Body of pancreas (tissue), 4 donors: Measurements from ENCODE around the gene AKAP7. TPM values are rescaled to one million over a fixed set of nuclear protein-coding genes. Genes with fewer than 3 reads are reported as not detected.
"Not testable (repeated sequence)": the region's sequence is repeated elsewhere in the genome, so short reads cannot be mapped to it uniquely, and the experiment has no call there.

Source experiments
- ATAC-seq: fragments of 150-250 bp; one replicate; pipeline ENCODE4 v1.9.1; 2016
- DNase-seq, 4 donors: peaks; one replicate each; pipeline ENCODE4 v3.0.0-alpha.2; 2019
- H3K27ac ChIP-seq, 4 donors: fragments of 200-600 bp; sonication (generic); 1 replicate in 3 of 4; 2 replicates in 1 of 4; pipeline versions ENCODE4 v1.5.1 to v1.6.1; 2016 to 2019; ENCODE audit warnings: mild to moderate bottlenecking in 1 of 4, mixed read lengths in 1 of 4, moderate library complexity in 1 of 4
- H3K27me3 ChIP-seq, 2 donors: fragments of 200-600 bp; sonication (generic); one replicate each; pipeline ENCODE4 v1.6.0; 2016; ENCODE audit warnings: mild to moderate bottlenecking in 1 of 2
- H3K36me3 ChIP-seq, 2 donors: fragments of 200-600 bp; sonication (generic); replicated peaks in 1 of 2; 2 replicates each; pipeline ENCODE4 v1.5.1; 2016; ENCODE audit warnings: low read depth in 2 of 2; ENCODE audit not compliant: insufficient read depth in 1 of 2
- H3K4me1 ChIP-seq: fragments of 200-600 bp; sonication (generic); one replicate; pipeline ENCODE4 v1.6.0; 2016
- H3K4me3 ChIP-seq, 2 donors: fragments of 200-600 bp; sonication (generic); 1 replicate in 1 of 2; 2 replicates in 1 of 2; pipeline ENCODE4 v1.5.1; 2016 to 2019
- H3K9me3 ChIP-seq, 3 donors: fragments of 200-600 bp; sonication (generic); 1 replicate in 2 of 3; 2 replicates in 1 of 3; pipeline ENCODE4 v1.5.1; 2016
- POLR2A ChIP-seq, 3 donors: fragments of 450-650 bp; IDR thresholded peaks; one replicate each; pipeline ENCODE4 v1.6.1; 2016; ENCODE audit warnings: antibody characterized with exemption in 3 of 3, mild to moderate bottlenecking in 2 of 3
- WGBS, 2 donors: methylation state at CpG; one replicate each; pipeline ENCODE4 v1.1.5; 2017; 5-methylcytosine and 5-hydroxymethylcytosine counted together
- intact Hi-C: fragments of 100-400 bp; cut with DNase I; formaldehyde crosslinking; loops from one replicate; pipeline ENCODE4 v1.15.1; 2023
- total RNA-seq, 2 donors: library from RNA; depleted of rRNA; stranded (reverse); fragments of >200 nt; gene quantifications; one replicate each; pipeline ENCODE4 v1.1.0, GENCODE V29; 2016
- TF ChIP-seq, protein P1 (sequence below), 7 experiments: fragments of 450-650 bp in 4 of 7; fragments of 200-600 bp in 3 of 7; sonication (generic) in 3 of 7; IDR thresholded peaks; one replicate each; pipeline ENCODE4 v1.5.1; 2016 to 2019; ENCODE audit warnings: antibody characterized with exemption in 7 of 7

The AKAP7 gene
- total RNA-seq, 2 donors from 2014 or later: 57.6 to 66.9 TPM

DNA sequence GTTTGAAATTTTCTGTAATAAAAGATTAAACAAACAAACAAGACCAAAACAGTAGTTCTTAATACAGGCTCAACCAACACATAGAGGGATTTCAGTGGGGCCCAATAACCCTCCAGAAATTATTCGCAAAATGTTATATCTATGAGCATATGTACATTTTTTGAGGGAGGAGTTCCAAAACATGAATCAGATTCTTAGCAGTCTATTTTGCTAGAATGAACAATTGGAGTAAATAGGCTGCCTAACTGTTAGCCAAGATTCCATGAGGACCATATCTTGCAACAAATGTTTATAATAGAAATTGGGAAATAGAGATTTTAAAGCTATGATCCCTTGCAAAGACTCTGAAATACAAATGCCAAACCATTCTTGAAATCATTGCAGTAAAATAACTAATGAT lies 186.3 kb downstream of the AKAP7 start:
- H3K9me3 ChIP-seq: no peaks in the 10 kb centered on the region
- intact Hi-C loops: no loop called here
- H3K27ac ChIP-seq: no peak overlapping the region
- ATAC-seq (no peak), DNase-seq (no peak)
- TF ChIP-seq POLR2A (IDR thresholded peaks at IDR 0.05): no peak
- TF ChIP-seq, protein P1, sequence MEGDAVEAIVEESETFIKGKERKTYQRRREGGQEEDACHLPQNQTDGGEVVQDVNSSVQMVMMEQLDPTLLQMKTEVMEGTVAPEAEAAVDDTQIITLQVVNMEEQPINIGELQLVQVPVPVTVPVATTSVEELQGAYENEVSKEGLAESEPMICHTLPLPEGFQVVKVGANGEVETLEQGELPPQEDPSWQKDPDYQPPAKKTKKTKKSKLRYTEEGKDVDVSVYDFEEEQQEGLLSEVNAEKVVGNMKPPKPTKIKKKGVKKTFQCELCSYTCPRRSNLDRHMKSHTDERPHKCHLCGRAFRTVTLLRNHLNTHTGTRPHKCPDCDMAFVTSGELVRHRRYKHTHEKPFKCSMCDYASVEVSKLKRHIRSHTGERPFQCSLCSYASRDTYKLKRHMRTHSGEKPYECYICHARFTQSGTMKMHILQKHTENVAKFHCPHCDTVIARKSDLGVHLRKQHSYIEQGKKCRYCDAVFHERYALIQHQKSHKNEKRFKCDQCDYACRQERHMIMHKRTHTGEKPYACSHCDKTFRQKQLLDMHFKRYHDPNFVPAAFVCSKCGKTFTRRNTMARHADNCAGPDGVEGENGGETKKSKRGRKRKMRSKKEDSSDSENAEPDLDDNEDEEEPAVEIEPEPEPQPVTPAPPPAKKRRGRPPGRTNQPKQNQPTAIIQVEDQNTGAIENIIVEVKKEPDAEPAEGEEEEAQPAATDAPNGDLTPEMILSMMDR (IDR thresholded peaks at IDR 0.05): no peak
- H3K27me3 ChIP-seq: no peaks in the 10 kb centered on the region
- 84 to 96% methylated on average over 1 of the region's 1 CpG for WGBS, 2 donors
- H3K4me1 ChIP-seq: no peaks in the 10 kb centered on the region
- no peak overlapping the region for H3K4me3 ChIP-seq
- no peaks in the 10 kb centered on the region for H3K36me3 ChIP-seq

DNA sequence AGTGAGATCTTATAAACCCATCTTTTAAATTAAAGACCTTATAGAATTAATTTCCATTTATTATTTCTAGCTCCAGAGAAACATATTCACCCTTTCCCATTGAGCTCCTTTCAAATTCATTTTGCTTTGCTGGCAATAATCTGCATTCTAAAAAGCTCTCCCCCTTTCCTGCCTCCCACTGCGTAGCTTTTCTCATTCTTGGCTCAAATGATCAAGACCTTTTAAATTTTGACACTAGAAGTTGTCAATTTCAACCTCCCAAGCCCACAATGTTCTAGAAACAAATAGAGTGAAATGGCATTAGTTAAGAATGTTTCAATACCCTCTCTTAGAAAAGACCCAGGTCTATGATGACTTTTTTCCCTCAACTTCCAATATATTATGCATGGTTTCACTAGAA lies 186.9 kb downstream of the AKAP7 start:
- no peak for TF ChIP-seq POLR2A (IDR thresholded peaks at IDR 0.05)
- TF ChIP-seq, protein P1 (IDR thresholded peaks at IDR 0.05): no peak
- ATAC-seq (no peak), DNase-seq (no peak)
- no peaks in the 10 kb centered on the region for H3K4me1 ChIP-seq
- intact Hi-C loops: no loop called here
- H3K27ac ChIP-seq: no peak overlapping the region
- WGBS, 2 donors: 65 to 67% methylated on average over 1 of the region's 1 CpG
- no peaks in the 10 kb centered on the region for H3K36me3 ChIP-seq
- H3K27me3 ChIP-seq: no peaks in the 10 kb centered on the region
- no peaks in the 10 kb centered on the region for H3K9me3 ChIP-seq
- no peak overlapping the region for H3K4me3 ChIP-seq

- ATAC-seq, H3K27me3 ChIP-seq, intact Hi-C loops, H3K9me3 ChIP-seq, H3K4me1 ChIP-seq, DNase-seq, H3K27ac ChIP-seq, H3K36me3 ChIP-seq, H3K4me3 ChIP-seq: not testable (repeated sequence)
- 77 to 85% methylated on average over 4 to 14 of the region's 14 CpGs for WGBS, 2 donors
Measured at GRCh38 chr6:131325669-131326068, 190.4 kb downstream of the AKAP7 start.

GRCh38 chr6:131328727-131329126 lies 193.5 kb downstream of the AKAP7 start:
- H3K27me3 ChIP-seq, H3K4me1 ChIP-seq, ATAC-seq, DNase-seq, H3K4me3 ChIP-seq, H3K27ac ChIP-seq, H3K9me3 ChIP-seq, H3K36me3 ChIP-seq, intact Hi-C loops: not testable (repeated sequence)
- 66 to 78% methylated on average over 4 of the region's 5 CpGs for WGBS, 2 donors

- H3K36me3 ChIP-seq: no peaks in the 10 kb centered on the region
- DNase-seq: no peak
- WGBS, 2 donors: 21 to 39% methylated on average over 3 of the region's 3 CpGs
- no peaks in the 10 kb centered on the region for H3K27me3 ChIP-seq
- H3K4me1 ChIP-seq: no peaks in the 10 kb centered on the region
- no peak for ATAC-seq
- H3K4me3 ChIP-seq: no peak overlapping the region
- H3K27ac ChIP-seq: no peak overlapping the region
- TF ChIP-seq POLR2A (IDR thresholded peaks at IDR 0.05): no peak
- TF ChIP-seq, protein P1 (IDR thresholded peaks at IDR 0.05): no peak
- H3K9me3 ChIP-seq: no peaks in the 10 kb centered on the region
- intact Hi-C loops: no loop called here
Measured at GRCh38 chr6:131331151-131331550, 195.9 kb downstream of the AKAP7 start.

DNA sequence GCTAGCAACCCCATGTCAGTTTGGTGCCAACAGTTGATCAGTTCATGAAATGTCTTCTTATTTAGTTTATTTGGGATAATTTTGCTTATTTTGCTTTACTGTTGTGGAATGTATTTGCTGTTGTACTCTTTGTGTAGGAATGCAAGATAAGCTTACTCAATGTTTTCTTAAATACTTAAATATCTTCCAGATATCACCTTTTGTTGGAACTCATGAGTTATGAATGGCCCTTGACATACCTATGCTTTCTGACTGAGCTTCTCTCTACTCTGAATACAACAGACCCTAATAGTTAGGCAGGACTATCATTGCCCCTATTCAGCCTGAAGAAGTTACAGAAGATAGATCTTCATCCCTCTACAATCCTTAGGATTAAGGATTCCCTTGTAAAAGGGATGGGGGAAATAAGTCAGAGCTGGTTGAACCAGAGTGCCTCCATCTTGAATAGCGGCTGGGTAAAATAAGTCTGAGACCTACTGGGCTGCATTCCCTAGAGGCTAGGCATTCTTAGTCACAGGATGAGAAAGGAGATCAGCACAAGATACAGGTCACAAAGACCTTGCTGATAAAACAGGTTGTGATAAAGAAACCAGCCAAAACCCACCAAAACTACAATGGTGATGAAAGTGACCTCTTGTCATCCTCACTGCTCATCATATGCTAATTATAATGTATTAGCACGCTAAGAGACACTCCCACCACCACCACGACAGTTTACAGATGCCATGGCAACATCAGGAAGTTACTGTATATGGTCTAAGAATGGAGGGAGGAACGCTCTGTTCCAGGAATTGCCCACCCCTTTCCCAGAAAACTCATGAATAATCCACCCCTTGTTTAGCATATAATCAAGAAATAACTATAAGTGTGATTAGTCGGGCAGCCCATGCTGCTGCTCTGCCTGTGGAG lies 196.9 kb downstream of the AKAP7 start:
- H3K9me3 ChIP-seq: no peaks in the 10 kb centered on the region
- no peaks in the 10 kb centered on the region for H3K27me3 ChIP-seq
- H3K36me3 ChIP-seq: no peaks in the 10 kb centered on the region
- intact Hi-C loops: no loop called here
- no peaks in the 10 kb centered on the region for H3K4me1 ChIP-seq
- WGBS, 2 donors: 82 to 88% methylated on average over 5 of the region's 5 CpGs
- no peak for TF ChIP-seq POLR2A (IDR thresholded peaks at IDR 0.05)
- TF ChIP-seq, protein P1 (IDR thresholded peaks at IDR 0.05): no peak
- no peak overlapping the region for H3K27ac ChIP-seq
- ATAC-seq (no peak), DNase-seq (no peak)
- H3K4me3 ChIP-seq: no peak overlapping the region
